ENCODE data around the gene CELF2.

The CELF2 gene

GRCh38 chr10:11324761-11325321, 307.2 kb downstream of the CELF2 start:
- H3K36me3 ChIP-seq (ENCODE audit: control insufficient read depth, insufficient read depth, low read length): peaks cover 24% of the 10 kb centered on the region

GRCh38 chr10:11325817-11326216, 308.1 kb downstream of the CELF2 start:
- Histone ChIP-seq H3K36me3 (ENCODE audit: control insufficient read depth, insufficient read depth, low read length) (peaks cover 19% of the 10 kb centered on the region), H3K27ac (ENCODE audit: low read depth, low read length) (no peak overlapping the region), H3K4me1 (ENCODE audit: control insufficient read depth, insufficient read depth, low read length) (peaks cover 2% of the 10 kb centered on the region), H3K27me3 (ENCODE audit: control insufficient read depth, insufficient read depth, low read length) (no peaks in the 10 kb centered on the region), H3K9ac (ENCODE audit: low read length) (no peak overlapping the region), H3K4me3 (ENCODE audit: low read length) (no peak overlapping the region)

More at GRCh38 chr10:11324761-11325321, 307.2 kb downstream of the CELF2 start:
- H3K4me3 ChIP-seq (ENCODE audit: low read length): no peak overlapping the region
- H3K9ac ChIP-seq (ENCODE audit: low read length): no peak overlapping the region
- H3K27ac ChIP-seq (ENCODE audit: low read depth, low read length): no peak overlapping the region
- no peaks in the 10 kb centered on the region for H3K4me1 ChIP-seq (ENCODE audit: control insufficient read depth, insufficient read depth, low read length)
- no peaks in the 10 kb centered on the region for H3K27me3 ChIP-seq (ENCODE audit: control insufficient read depth, insufficient read depth, low read length)

GRCh38 chr10:11326241-11326640, 308.6 kb downstream of the CELF2 start:
- Histone ChIP-seq H3K4me1 (ENCODE audit: control insufficient read depth, insufficient read depth, low read length) (peaks cover 4% of the 10 kb centered on the region), H3K36me3 (ENCODE audit: control insufficient read depth, insufficient read depth, low read length) (peaks cover 17% of the 10 kb centered on the region), H3K4me3 (ENCODE audit: low read length) (no peak overlapping the region), H3K27me3 (ENCODE audit: control insufficient read depth, insufficient read depth, low read length) (no peaks in the 10 kb centered on the region), H3K27ac (ENCODE audit: low read depth, low read length) (no peak overlapping the region), H3K9ac (ENCODE audit: low read length) (no peak overlapping the region)

- Histone ChIP-seq H3K36me3 (ENCODE audit: control insufficient read depth, insufficient read depth, low read length) (peaks cover 14% of the 10 kb centered on the region), H3K27ac (ENCODE audit: low read depth, low read length) (no peak overlapping the region), H3K9ac (ENCODE audit: low read length) (no peak overlapping the region), H3K4me3 (ENCODE audit: low read length) (no peak overlapping the region), H3K4me1 (ENCODE audit: control insufficient read depth, insufficient read depth, low read length) (peaks cover 4% of the 10 kb centered on the region), H3K27me3 (ENCODE audit: control insufficient read depth, insufficient read depth, low read length) (no peaks in the 10 kb centered on the region)
Measured at GRCh38 chr10:11326913-11327616, 309.4 kb downstream of the CELF2 start.

- Histone ChIP-seq H3K4me1 (ENCODE audit: control insufficient read depth, insufficient read depth, low read length) (peaks cover 4% of the 10 kb centered on the region), H3K9ac (ENCODE audit: low read length) (no peak overlapping the region), H3K36me3 (ENCODE audit: control insufficient read depth, insufficient read depth, low read length) (peaks cover 21% of the 10 kb centered on the region), H3K27me3 (ENCODE audit: control insufficient read depth, insufficient read depth, low read length) (no peaks in the 10 kb centered on the region), H3K27ac (ENCODE audit: low read depth, low read length) (no peak overlapping the region), H3K4me3 (ENCODE audit: low read length) (no peak overlapping the region)
Measured at GRCh38 chr10:11328264-11329061, 310.8 kb downstream of the CELF2 start.

GRCh38 chr10:11329062-11329673, 311.5 kb downstream of the CELF2 start:
- Histone ChIP-seq H3K4me1 (ENCODE audit: control insufficient read depth, insufficient read depth, low read length) (peaks cover 4% of the 10 kb centered on the region), H3K36me3 (ENCODE audit: control insufficient read depth, insufficient read depth, low read length) (peaks cover 21% of the 10 kb centered on the region), H3K27me3 (ENCODE audit: control insufficient read depth, insufficient read depth, low read length) (no peaks in the 10 kb centered on the region), H3K27ac (ENCODE audit: low read depth, low read length) (no peak overlapping the region), H3K4me3 (ENCODE audit: low read length) (no peak overlapping the region), H3K9ac (ENCODE audit: low read length) (no peak overlapping the region)

GRCh38 chr10:11330383-11331045, 312.8 kb downstream of the CELF2 start:
- peaks cover 4% of the 10 kb centered on the region for H3K4me1 ChIP-seq (ENCODE audit: control insufficient read depth, insufficient read depth, low read length)
- H3K27ac ChIP-seq (ENCODE audit: low read depth, low read length): no peak overlapping the region
- H3K9ac ChIP-seq (ENCODE audit: low read length): no peak overlapping the region
- H3K4me3 ChIP-seq (ENCODE audit: low read length): no peak overlapping the region
- H3K27me3 ChIP-seq (ENCODE audit: control insufficient read depth, insufficient read depth, low read length): no peaks in the 10 kb centered on the region
- peaks cover 17% of the 10 kb centered on the region for H3K36me3 ChIP-seq (ENCODE audit: control insufficient read depth, insufficient read depth, low read length)

GRCh38 chr10:11331046-11331577, 313.4 kb downstream of the CELF2 start:
- Histone ChIP-seq H3K4me1 (ENCODE audit: control insufficient read depth, insufficient read depth, low read length) (peaks cover 4% of the 10 kb centered on the region), H3K36me3 (ENCODE audit: control insufficient read depth, insufficient read depth, low read length) (peaks cover 16% of the 10 kb centered on the region)

GRCh38 chr10:11331726-11332125, 314.1 kb downstream of the CELF2 start:
- Histone ChIP-seq H3K27me3 (ENCODE audit: control insufficient read depth, insufficient read depth, low read length) (no peaks in the 10 kb centered on the region), H3K4me1 (ENCODE audit: control insufficient read depth, insufficient read depth, low read length) (peaks cover 4% of the 10 kb centered on the region), H3K36me3 (ENCODE audit: control insufficient read depth, insufficient read depth, low read length) (peaks cover 12% of the 10 kb centered on the region), H3K9ac (ENCODE audit: low read length) (no peak overlapping the region), H3K27ac (ENCODE audit: low read depth, low read length) (no peak overlapping the region), H3K4me3 (ENCODE audit: low read length) (no peak overlapping the region)

More at GRCh38 chr10:11331046-11331577, 313.4 kb downstream of the CELF2 start:
- Histone ChIP-seq H3K4me3 (ENCODE audit: low read length) (no peak overlapping the region), H3K27ac (ENCODE audit: low read depth, low read length) (no peak overlapping the region), H3K27me3 (ENCODE audit: control insufficient read depth, insufficient read depth, low read length) (no peaks in the 10 kb centered on the region), H3K9ac (ENCODE audit: low read length) (no peak overlapping the region)

- H3K9ac ChIP-seq (ENCODE audit: low read length): no peak overlapping the region
- H3K4me3 ChIP-seq (ENCODE audit: low read length): no peak overlapping the region
- no peaks in the 10 kb centered on the region for H3K27me3 ChIP-seq (ENCODE audit: control insufficient read depth, insufficient read depth, low read length)
- H3K4me1 ChIP-seq (ENCODE audit: control insufficient read depth, insufficient read depth, low read length): peaks cover 4% of the 10 kb centered on the region
- no peak overlapping the region for H3K27ac ChIP-seq (ENCODE audit: low read depth, low read length)
- H3K36me3 ChIP-seq (ENCODE audit: control insufficient read depth, insufficient read depth, low read length): peaks cover 12% of the 10 kb centered on the region
Measured at GRCh38 chr10:11332846-11333245, 315.2 kb downstream of the CELF2 start.

GRCh38 chr10:11334436-11334835, 316.8 kb downstream of the CELF2 start:
- Histone ChIP-seq H3K27me3 (ENCODE audit: control insufficient read depth, insufficient read depth, low read length) (no peaks in the 10 kb centered on the region), H3K36me3 (ENCODE audit: control insufficient read depth, insufficient read depth, low read length) (peaks cover 7% of the 10 kb centered on the region), H3K27ac (ENCODE audit: low read depth, low read length) (no peak overlapping the region), H3K4me3 (ENCODE audit: low read length) (no peak overlapping the region), H3K4me1 (ENCODE audit: control insufficient read depth, insufficient read depth, low read length) (peaks cover 4% of the 10 kb centered on the region), H3K9ac (ENCODE audit: low read length) (no peak overlapping the region)

Data from rectal smooth muscle tissue (tissue), 1 donor.